PC-9 (cell line): ENCODE measurements around the gene RPS15.

Experiments
- CTCF ChIP-seq: fragments of 200-600 bp; sonication (generic); conservative IDR thresholded peaks from 2 replicates; pipeline ENCODE4 v1.6.1; 2017; ENCODE audit warnings: mixed run types, antibody characterized with exemption, mild to moderate bottlenecking, moderate library complexity
- EZH2 ChIP-seq: fragments of 200-600 bp; sonication (generic); IDR thresholded peaks from 2 replicates; pipeline ENCODE4 v1.8.0; 2017; ENCODE audit warnings: antibody characterized with exemption, low read depth

GRCh38 chr19:1432507-1432887 lies 5.7 kb upstream of the RPS15 start:
- TF ChIP-seq CTCF = no peak
- no peak for TF ChIP-seq EZH2
